CD4-positive, alpha-beta T cell (primary cell): ENCODE results near the gene EMILIN1. TPM values are rescaled to one million over a fixed set of nuclear protein-coding genes. Genes with fewer than 3 reads are reported as not detected.

ENCODE experiments used
- ATAC-seq: fragments of 200-7000 bp; cut with Tn5 transposase; one replicate; pipeline ENCODE4 v1.10.0; 2022; ENCODE audit warnings: mild to moderate bottlenecking; ENCODE audit not compliant: poor library complexity
- CTCF ChIA-PET: fragments of 350-600 bp; sonication (Branson Sonifier 250); formaldehyde crosslinking; loops from one replicate; lab custom pipeline; 2021; ENCODE audit warnings: antibody characterized with exemption, inconsistent platforms; lab: Charles Lee
- POLR2A ChIA-PET: fragments of 350-600 bp; sonication (Branson Sonifier 250); formaldehyde crosslinking; loops from one replicate; lab custom pipeline; 2021; ENCODE audit warnings: antibody characterized with exemption, inconsistent platforms; lab: Charles Lee
- DNase-seq, 14 experiments: peaks; one replicate each; pipeline ENCODE4 v3.0.0-alpha.2; 2013 to 2020; ENCODE audit warnings: mixed read lengths in 2 of 14
- H3K27ac ChIP-seq, 2 donors: one replicate each; pipeline versions ENCODE4 v1.5.1 to v1.7.0; 2013; ENCODE audit warnings: low read length in 2 of 2, low read depth in 1 of 2, mild to moderate bottlenecking in 1 of 2
- H3K27me3 ChIP-seq, 2 experiments: 1 replicate in 1 of 2; 2 replicates in 1 of 2; pipeline versions ENCODE4 v1.6.1 to v1.7.0; 2013; ENCODE audit warnings: low read length in 2 of 2, control low read depth in 1 of 2, mild to moderate bottlenecking in 1 of 2, moderate library complexity in 1 of 2; ENCODE audit not compliant: insufficient read depth in 2 of 2, control insufficient read depth in 1 of 2
- H3K36me3 ChIP-seq: one replicate; pipeline ENCODE4 v1.6.1; 2013; ENCODE audit warnings: low read length, control low read depth; ENCODE audit not compliant: insufficient read depth
- H3K4me1 ChIP-seq: one replicate; pipeline ENCODE4 v1.6.1; 2013; ENCODE audit warnings: low read length, control low read depth; ENCODE audit not compliant: insufficient read depth
- H3K4me3 ChIP-seq: one replicate; pipeline ENCODE4 v1.5.1; 2013; ENCODE audit warnings: mild to moderate bottlenecking, low read length, moderate library complexity
- H3K9me3 ChIP-seq, 2 experiments: 1 replicate in 1 of 2; 2 replicates in 1 of 2; pipeline versions ENCODE4 v1.6.1 to v1.7.0; 2013; ENCODE audit warnings: low read length in 2 of 2, mild to moderate bottlenecking in 2 of 2, control low read depth in 1 of 2, moderate library complexity in 1 of 2; ENCODE audit not compliant: control insufficient read depth in 1 of 2, insufficient read depth in 1 of 2
- H3K27ac Mint-ChIP-seq: one replicate; pipeline ENCODE4 v1.8.0; 2020; ENCODE audit warnings: mixed read lengths
- H3K27me3 Mint-ChIP-seq: one replicate; pipeline ENCODE4 v1.8.0; 2021; ENCODE audit warnings: mixed read lengths
- H3K36me3 Mint-ChIP-seq: one replicate; pipeline ENCODE4 v1.8.0; 2021; ENCODE audit warnings: low read depth, mixed read lengths
- H3K4me1 Mint-ChIP-seq: one replicate; pipeline ENCODE4 v1.8.0; 2021; ENCODE audit warnings: low read depth, mixed read lengths
- H3K4me3 Mint-ChIP-seq: one replicate; pipeline ENCODE4 v1.8.0; 2020; ENCODE audit warnings: mild to moderate bottlenecking, mixed read lengths
- H3K9me3 Mint-ChIP-seq: one replicate; pipeline ENCODE4 v1.8.0; 2020; ENCODE audit warnings: mixed read lengths
- intact Hi-C, 2 experiments: fragments of 100-400 bp; cut with DNase I in 1 of 2; cut with micrococcal nuclease in 1 of 2; formaldehyde crosslinking; loops; one replicate each; pipeline versions ENCODE4 v1.15.1 to v1.9.0; 2023 to 2025; cut with DNase I, micrococcal nuclease
- total RNA-seq, 174 experiments: library from RNA in 2 of 174; stranded (reverse) in 2 of 174; gene quantifications; one replicate each; pipeline ENCODE4 v1.2.3 and lab custom pipeline; 2021 to 2026
- TF ChIP-seq, protein P1 (sequence below): fragments of 200-600 bp; IDR thresholded peaks from one replicate; pipeline ENCODE4 v1.8.0; 2022; ENCODE audit warnings: antibody characterized with exemption, mild to moderate bottlenecking

EMILIN1 gene
- total RNA-seq, 2 experiments from 2014 or later: 0.14 to 0.25 TPM

DNA sequence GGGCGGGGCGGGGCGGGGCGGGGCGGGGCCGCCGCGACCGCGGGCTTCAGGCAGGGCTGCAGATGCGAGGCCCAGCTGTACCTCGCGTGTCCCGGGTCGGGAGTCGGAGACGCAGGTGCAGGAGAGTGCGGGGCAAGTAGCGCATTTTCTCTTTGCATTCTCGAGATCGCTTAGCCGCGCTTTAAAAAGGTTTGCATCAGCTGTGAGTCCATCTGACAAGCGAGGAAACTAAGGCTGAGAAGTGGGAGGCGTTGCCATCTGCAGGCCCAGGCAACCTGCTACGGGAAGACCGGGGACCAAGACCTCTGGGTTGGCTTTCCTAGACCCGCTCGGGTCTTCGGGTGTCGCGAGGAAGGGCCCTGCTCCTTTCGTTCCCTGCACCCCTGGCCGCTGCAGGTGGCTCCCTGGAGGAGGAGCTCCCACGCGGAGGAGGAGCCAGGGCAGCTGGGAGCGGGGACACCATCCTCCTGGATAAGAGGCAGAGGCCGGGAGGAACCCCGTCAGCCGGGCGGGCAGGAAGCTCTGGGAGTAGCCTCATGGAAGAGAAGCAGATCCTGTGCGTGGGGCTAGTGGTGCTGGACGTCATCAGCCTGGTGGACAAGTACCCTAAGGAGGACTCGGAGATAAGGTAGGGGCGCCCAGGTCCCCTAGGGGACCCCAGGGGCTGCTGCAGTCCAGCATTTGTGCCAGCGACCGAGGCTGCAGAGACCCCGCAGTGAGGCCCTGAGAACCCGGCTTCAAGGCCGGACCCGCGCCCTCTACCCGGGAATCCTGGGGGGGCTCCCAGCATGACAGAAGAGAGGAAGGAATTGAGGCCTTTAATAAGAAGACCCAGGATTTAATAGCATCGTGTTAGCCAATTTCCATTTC, 8.5 kb downstream of the EMILIN1 start, which contains the start of gene KHK:
TSS of gene KHK (plus strand) at position 49 of the 870 bp plus-strand sequence. CDS start at position 537, 488 bp downstream.
- Mint-ChIP-seq H3K27ac (peak within 1 kb of the TSS; percentile 81), H3K4me3 (peak within 1 kb of the TSS; percentile 91), H3K27me3 (no peaks in the 10 kb centered on the region), H3K36me3 (no peaks in the 10 kb centered on the region), H3K4me1 (peaks cover 25% of the 10 kb centered on the region), H3K9me3 (no peaks in the 10 kb centered on the region)
- H3K4me3 ChIP-seq: peak within 1 kb of the TSS; percentile 70
- intact Hi-C loops: loop anchor here in 1 of 2 experiments (1.0 to 5.0 kb wide), 8 partner anchors 16 to 285 kb away; partner anchors contain the start of genes ATRAID, CAD, EIF2B4 and OST4
- POLR2A ChIA-PET: interaction anchor here (0.7 to 10.2 kb wide), 11 partner anchors 10 to 342 kb away, joined by 3 to 161 read pairs (median 5); partner anchors contain the start of genes ABHD1, AGBL5, ATRAID and NRBP1
- CTCF ChIA-PET: interaction anchor here (0.7 to 2.1 kb wide), 9 partner anchors 9 to 193 kb away, joined by 3 to 10 read pairs (median 4); partner anchors contain the start of genes AGBL5, OST4 and TMEM214
- ATAC-seq: no peak
- no peaks in the 10 kb centered on the region for H3K27me3 ChIP-seq
- TF ChIP-seq, protein P1, sequence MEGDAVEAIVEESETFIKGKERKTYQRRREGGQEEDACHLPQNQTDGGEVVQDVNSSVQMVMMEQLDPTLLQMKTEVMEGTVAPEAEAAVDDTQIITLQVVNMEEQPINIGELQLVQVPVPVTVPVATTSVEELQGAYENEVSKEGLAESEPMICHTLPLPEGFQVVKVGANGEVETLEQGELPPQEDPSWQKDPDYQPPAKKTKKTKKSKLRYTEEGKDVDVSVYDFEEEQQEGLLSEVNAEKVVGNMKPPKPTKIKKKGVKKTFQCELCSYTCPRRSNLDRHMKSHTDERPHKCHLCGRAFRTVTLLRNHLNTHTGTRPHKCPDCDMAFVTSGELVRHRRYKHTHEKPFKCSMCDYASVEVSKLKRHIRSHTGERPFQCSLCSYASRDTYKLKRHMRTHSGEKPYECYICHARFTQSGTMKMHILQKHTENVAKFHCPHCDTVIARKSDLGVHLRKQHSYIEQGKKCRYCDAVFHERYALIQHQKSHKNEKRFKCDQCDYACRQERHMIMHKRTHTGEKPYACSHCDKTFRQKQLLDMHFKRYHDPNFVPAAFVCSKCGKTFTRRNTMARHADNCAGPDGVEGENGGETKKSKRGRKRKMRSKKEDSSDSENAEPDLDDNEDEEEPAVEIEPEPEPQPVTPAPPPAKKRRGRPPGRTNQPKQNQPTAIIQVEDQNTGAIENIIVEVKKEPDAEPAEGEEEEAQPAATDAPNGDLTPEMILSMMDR: no peak
- H3K27ac ChIP-seq: peak within 1 kb of the TSS; percentile 65 to 70
- H3K36me3 ChIP-seq: no peaks in the 10 kb centered on the region
- H3K4me1 ChIP-seq: peaks cover 43% of the 10 kb centered on the region
- DNase-seq: peak in 1 of 14 experiments; percentile 49
- no peaks in the 10 kb centered on the region for H3K9me3 ChIP-seq

DNA sequence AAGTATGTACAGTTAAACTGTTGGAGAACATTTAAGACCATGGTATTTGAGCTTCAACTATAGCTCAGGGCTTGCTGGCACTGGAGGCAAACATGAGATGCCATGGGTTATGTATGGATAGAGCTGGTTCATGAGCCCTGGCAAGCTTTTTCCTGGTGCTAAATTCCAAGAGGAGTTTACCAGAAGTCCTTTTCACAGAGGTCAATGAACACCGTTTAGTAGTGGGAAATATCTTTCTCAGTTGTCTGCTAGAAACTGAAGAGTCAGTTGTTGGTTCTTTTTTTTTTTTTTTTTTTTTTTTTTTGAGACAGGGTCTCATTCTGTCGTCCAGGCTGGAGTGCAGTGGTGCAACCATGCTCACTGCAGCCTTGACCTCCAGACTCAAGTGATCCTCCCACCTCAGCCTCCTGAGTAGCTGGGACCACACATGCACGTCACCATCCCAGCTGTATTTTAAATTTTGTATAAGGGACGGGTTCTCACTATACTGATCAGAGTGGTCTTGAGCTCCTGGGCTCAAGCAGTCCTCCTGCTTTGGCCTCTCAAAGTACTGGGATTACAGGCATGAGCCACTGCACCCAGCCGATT, 9.5 kb downstream of the EMILIN1 start:
- POLR2A ChIA-PET: interaction anchor here (1.1 to 10.2 kb wide), 5 partner anchors 18 to 124 kb away, joined by 3 to 161 read pairs (median 12); partner anchors contain the start of genes ABHD1, AGBL5, ATRAID and OST4

More for the DNA sequence above, 9.5 kb downstream of the EMILIN1 start:
- DNase-seq: no peak
- intact Hi-C loops: loop anchor here in 1 of 2 experiments (2.0 to 5.0 kb wide), 3 partner anchors 125 to 284 kb away; partner anchors contain the start of genes ATRAID, EIF2B4, SLC5A6 and SNX17
- Histone ChIP-seq H3K4me1 (peaks cover 34% of the 10 kb centered on the region), H3K27ac (no peak overlapping the region), H3K36me3 (no peaks in the 10 kb centered on the region), H3K9me3 (no peaks in the 10 kb centered on the region), H3K27me3 (no peaks in the 10 kb centered on the region), H3K4me3 (no peak overlapping the region)
- Mint-ChIP-seq H3K9me3 (no peaks in the 10 kb centered on the region), H3K27ac (no peak overlapping the region), H3K4me3 (peak overlapping the region; percentile 91), H3K27me3 (no peaks in the 10 kb centered on the region), H3K36me3 (no peaks in the 10 kb centered on the region), H3K4me1 (peaks cover 25% of the 10 kb centered on the region)
- CTCF ChIA-PET: interaction anchor here (1.3 to 1.5 kb wide), 2 partner anchors 9 to 16 kb away, joined by 4 to 6 read pairs; partner anchors contain the start of gene OST4
- TF ChIP-seq, protein P1: no peak
- no peak for ATAC-seq
